Upper lobe of right lung (tissue), 1 donor: ENCODE data around the gene CISD2. TPM values are rescaled to one million over a fixed set of nuclear protein-coding genes. Genes with fewer than 3 reads are reported as not detected.
A peak's percentile ranks its signal among the peaks of the same experiment; 100 is the strongest.

Source experiments
- ATAC-seq: fragments of 200-7000 bp; cut with Tn5 transposase; one replicate; pipeline ENCODE4 v1.9.1; 2020; ENCODE audit warnings: mild to moderate bottlenecking, moderate library complexity
- DNase-seq: peaks from one replicate; pipeline ENCODE4 v3.0.0-alpha.2; 2020
- H3K27ac ChIP-seq: fragments of 200-600 bp; one replicate; pipeline ENCODE4 v1.8.0; 2022
- H3K27me3 ChIP-seq: fragments of 200-600 bp; one replicate; pipeline ENCODE4 v1.8.0; 2022; ENCODE audit warnings: mild to moderate bottlenecking
- H3K36me3 ChIP-seq: fragments of 200-600 bp; one replicate; pipeline ENCODE4 v1.8.0; 2022
- H3K4me1 ChIP-seq: fragments of 200-600 bp; one replicate; pipeline ENCODE4 v1.8.0; 2022
- H3K4me3 ChIP-seq: fragments of 200-600 bp; one replicate; pipeline ENCODE4 v1.8.0; 2022; ENCODE audit warnings: mild to moderate bottlenecking
- H3K9me3 ChIP-seq: fragments of 200-600 bp; one replicate; pipeline ENCODE4 v1.8.0; 2022
- CTCF ChIP-seq: fragments of 200-600 bp; IDR thresholded peaks from one replicate; pipeline ENCODE4 v1.8.0; 2022; ENCODE audit warnings: antibody characterized with exemption
- intact Hi-C: fragments of 100-400 bp; cut with DNase I; formaldehyde crosslinking; loops from one replicate; pipeline ENCODE4 v1.11.0; 2022
- total RNA-seq: library from RNA; stranded (reverse); fragmentation: NEBNext Ultra II Directional; extraction: Animal tissue kit (Norgen Biotek cat#: 25700); gene quantifications from one replicate; pipeline ENCODE4 v1.2.1, GENCODE V29; 2021
- donor health status: DM: no; HTN: yes; CAD: no; lungs with severe emphysema.

The CISD2 gene
- total RNA-seq, 1 donor from 2014 or later = 24.7 TPM

- no peaks in the 10 kb centered on the region for H3K27me3 ChIP-seq
Measured at GRCh38 chr4:102828497-102828808, 40.3 kb upstream of the CISD2 start.

GRCh38 chr4:102829803-102830202, 39.0 kb upstream of the CISD2 start:
- TF ChIP-seq CTCF = no peak
- H3K27ac ChIP-seq = no peak overlapping the region
- no peaks in the 10 kb centered on the region for H3K27me3 ChIP-seq
- H3K4me3 ChIP-seq = no peak overlapping the region
- no peaks in the 10 kb centered on the region for H3K4me1 ChIP-seq
- no peaks in the 10 kb centered on the region for H3K36me3 ChIP-seq
- ATAC-seq (no peak), DNase-seq (no peak)
- intact Hi-C loops = no loop called here
- H3K9me3 ChIP-seq = no peaks in the 10 kb centered on the region

More at GRCh38 chr4:102828497-102828808, 40.3 kb upstream of the CISD2 start:
- intact Hi-C loops = no loop called here
- DNase-seq (no peak), ATAC-seq (no peak)
- Histone ChIP-seq H3K36me3 (peaks cover 11% of the 10 kb centered on the region), H3K27ac (peak overlapping the region; percentile 100), H3K4me3 (peak overlapping the region; percentile 93), H3K4me1 (peaks cover 13% of the 10 kb centered on the region), H3K9me3 (no peaks in the 10 kb centered on the region)
- TF ChIP-seq CTCF = peak; percentile 0

- Histone ChIP-seq H3K4me1 (no peaks in the 10 kb centered on the region), H3K9me3 (no peaks in the 10 kb centered on the region), H3K27ac (no peak overlapping the region), H3K36me3 (no peaks in the 10 kb centered on the region), H3K4me3 (no peak overlapping the region), H3K27me3 (no peaks in the 10 kb centered on the region)
- no peak for TF ChIP-seq CTCF
- DNase-seq = no peak
- intact Hi-C loops = no loop called here
- ATAC-seq = no peak
Measured at GRCh38 chr4:102832105-102832504, 36.7 kb upstream of the CISD2 start.

- no peak for DNase-seq
- no peak for ATAC-seq
Measured at GRCh38 chr4:102832667-102833066, 36.1 kb upstream of the CISD2 start.

GRCh38 chr4:102836596-102836995, 32.2 kb upstream of the CISD2 start:
- Histone ChIP-seq H3K27me3 (no peaks in the 10 kb centered on the region), H3K36me3 (no peaks in the 10 kb centered on the region), H3K4me3 (no peak overlapping the region), H3K9me3 (no peaks in the 10 kb centered on the region), H3K27ac (no peak overlapping the region), H3K4me1 (no peaks in the 10 kb centered on the region)
- intact Hi-C loops = no loop called here
- DNase-seq = no peak
- TF ChIP-seq CTCF = no peak
- ATAC-seq = no peak

More at GRCh38 chr4:102832667-102833066, 36.1 kb upstream of the CISD2 start:
- intact Hi-C loops = no loop called here
- no peaks in the 10 kb centered on the region for H3K27me3 ChIP-seq
- H3K9me3 ChIP-seq = no peaks in the 10 kb centered on the region
- no peak overlapping the region for H3K27ac ChIP-seq
- no peak for TF ChIP-seq CTCF
- H3K4me3 ChIP-seq = no peak overlapping the region
- H3K36me3 ChIP-seq = no peaks in the 10 kb centered on the region
- no peaks in the 10 kb centered on the region for H3K4me1 ChIP-seq

GRCh38 chr4:102842367-102842766, 26.4 kb upstream of the CISD2 start:
- ATAC-seq = no peak
- no peak for TF ChIP-seq CTCF

More at GRCh38 chr4:102842367-102842766, 26.4 kb upstream of the CISD2 start:
- H3K9me3 ChIP-seq = no peaks in the 10 kb centered on the region
- no peaks in the 10 kb centered on the region for H3K4me1 ChIP-seq
- DNase-seq = no peak
- H3K4me3 ChIP-seq = no peak overlapping the region
- H3K36me3 ChIP-seq = no peaks in the 10 kb centered on the region
- intact Hi-C loops = no loop called here
- no peaks in the 10 kb centered on the region for H3K27me3 ChIP-seq
- H3K27ac ChIP-seq = no peak overlapping the region
